ENCODE results near the gene TMEM256. TPM values are rescaled to one million over a fixed set of nuclear protein-coding genes. Genes with fewer than 3 reads are reported as not detected.

Gene TMEM256
- total RNA-seq, 1 experiment from 2014 or later = 151 TPM

DNA sequence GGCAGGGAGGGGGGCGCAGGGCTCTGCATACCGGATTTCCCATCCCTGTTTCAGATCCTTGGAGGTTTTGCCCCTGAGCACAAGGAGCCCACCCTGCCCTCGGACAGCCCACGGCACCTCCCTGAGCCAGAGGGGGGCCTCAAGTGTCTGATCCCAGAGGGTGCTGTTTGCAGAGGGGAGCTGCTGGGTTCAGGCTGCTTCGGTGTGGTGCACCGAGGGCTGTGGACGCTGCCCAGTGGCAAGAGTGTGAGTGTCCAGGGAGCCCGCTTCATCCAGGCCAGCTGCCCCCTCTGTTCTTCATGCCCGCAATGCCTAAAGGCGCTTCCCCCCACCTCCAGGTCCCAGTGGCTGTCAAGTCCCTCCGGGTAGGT lies 20.5 kb downstream of the TMEM256 start:
- no peak overlapping the region for H3K56ac ChIP-seq (ENCODE audit: insufficient read length, low read depth, low read length)
- Mint-ChIP-seq H3K4me1 (peaks cover 21 to 25% of the 10 kb centered on the region in 2 experiments), H3K36me3 (ENCODE audit: insufficient read depth in 1 of 3, low read depth in 3 of 3) (peaks cover 7 to 27% (median 26%) of the 10 kb centered on the region in 3 experiments; a peak in 6 of 7 replicates), H3K9me3 (peaks cover 5 to 7% of the 10 kb centered on the region in 2 experiments), H3K27me3 (ENCODE audit: low read depth) (peaks cover 48% of the 10 kb centered on the region), H3K27ac (no peak overlapping the region), H3K4me3 (peak overlapping the region in 1 of 2 experiments; percentile 28; a peak in 1 of 5 replicates)
- no peaks in the 10 kb centered on the region for H3K79me1 ChIP-seq (ENCODE audit: insufficient read depth, low read depth, low read length, poor library complexity, severe bottlenecking)
- H3K18ac ChIP-seq (ENCODE audit: insufficient read length, low read depth, low read length) = no peak overlapping the region
- H2BK120ac ChIP-seq (ENCODE audit: low read depth, low read length, poor library complexity, severe bottlenecking) = no peak overlapping the region
- no peak overlapping the region for H3K27ac ChIP-seq (ENCODE audit: insufficient read length, low read depth, low read length)
- H3K14ac ChIP-seq (ENCODE audit: insufficient read depth, low read length) = no peak overlapping the region; the same call in 1 of the 2 replicates
- no peaks in the 10 kb centered on the region for H3K4me1 ChIP-seq (ENCODE audit: insufficient read depth, low read length)
- no peaks in the 10 kb centered on the region for H3K79me2 ChIP-seq (ENCODE audit: insufficient read depth, low read length)
- H3K4me2 ChIP-seq (ENCODE audit: insufficient read depth, insufficient read length, low read length) = peak overlapping the region; percentile 57
- H2AK5ac ChIP-seq (ENCODE audit: insufficient read length, low read length) = no peak overlapping the region
- no peaks in the 10 kb centered on the region for H3K9me3 ChIP-seq (ENCODE audit: control insufficient read depth, low read depth, low read length)
- WGBS (ENCODE audit: extremely low coverage, insufficient read length, low lambda C conversion rate) = no CpG with 5 or more reads among the region's 11 CpGs
- H3K9ac ChIP-seq (ENCODE audit: extremely low read depth, insufficient read length, low read length) = no peak overlapping the region
- TF ChIP-seq, protein P1, sequence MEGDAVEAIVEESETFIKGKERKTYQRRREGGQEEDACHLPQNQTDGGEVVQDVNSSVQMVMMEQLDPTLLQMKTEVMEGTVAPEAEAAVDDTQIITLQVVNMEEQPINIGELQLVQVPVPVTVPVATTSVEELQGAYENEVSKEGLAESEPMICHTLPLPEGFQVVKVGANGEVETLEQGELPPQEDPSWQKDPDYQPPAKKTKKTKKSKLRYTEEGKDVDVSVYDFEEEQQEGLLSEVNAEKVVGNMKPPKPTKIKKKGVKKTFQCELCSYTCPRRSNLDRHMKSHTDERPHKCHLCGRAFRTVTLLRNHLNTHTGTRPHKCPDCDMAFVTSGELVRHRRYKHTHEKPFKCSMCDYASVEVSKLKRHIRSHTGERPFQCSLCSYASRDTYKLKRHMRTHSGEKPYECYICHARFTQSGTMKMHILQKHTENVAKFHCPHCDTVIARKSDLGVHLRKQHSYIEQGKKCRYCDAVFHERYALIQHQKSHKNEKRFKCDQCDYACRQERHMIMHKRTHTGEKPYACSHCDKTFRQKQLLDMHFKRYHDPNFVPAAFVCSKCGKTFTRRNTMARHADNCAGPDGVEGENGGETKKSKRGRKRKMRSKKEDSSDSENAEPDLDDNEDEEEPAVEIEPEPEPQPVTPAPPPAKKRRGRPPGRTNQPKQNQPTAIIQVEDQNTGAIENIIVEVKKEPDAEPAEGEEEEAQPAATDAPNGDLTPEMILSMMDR (conservative IDR thresholded peaks at IDR 0.05) = no peak
- no peak overlapping the region for H4K8ac ChIP-seq (replicated peaks; ENCODE audit: insufficient read length, low read depth, low read length)
- H2AFZ ChIP-seq (ENCODE audit: low read length) = no peak overlapping the region
- no peak overlapping the region for H3K4ac ChIP-seq (ENCODE audit: low read depth, low read length)
- H4K91ac ChIP-seq (ENCODE audit: insufficient read length, low read depth, low read length) = no peak overlapping the region
- peaks cover 17% of the 10 kb centered on the region for H3K23me2 ChIP-seq (ENCODE audit: insufficient read length, low read depth, low read length, poor library complexity, severe bottlenecking)
- no peak overlapping the region for H3T11ph ChIP-seq (ENCODE audit: low read length)
- no peak overlapping the region for H2BK5ac ChIP-seq (ENCODE audit: insufficient read length, low read length)
- H2BK20ac ChIP-seq (ENCODE audit: low read depth, low read length, poor library complexity, severe bottlenecking) = no peak overlapping the region
- no peak for DNase-seq
- peaks cover 11% of the 10 kb centered on the region; the same call in 1 of the 2 replicates for H3K27me3 ChIP-seq (ENCODE audit: insufficient read depth, low read length)
- H2BK15ac ChIP-seq (ENCODE audit: low read depth, low read length) = no peak overlapping the region
- H4K20me1 ChIP-seq (ENCODE audit: control insufficient read depth, insufficient read depth, insufficient read length) = no peaks in the 10 kb centered on the region
- no peak overlapping the region for H4K5ac ChIP-seq (ENCODE audit: insufficient read length, low read depth, low read length)
- H3K23ac ChIP-seq (ENCODE audit: insufficient read length, low read depth, low read length) = no peak overlapping the region
- no peak overlapping the region for H2BK12ac ChIP-seq (ENCODE audit: insufficient read length, low read depth, low read length)

Data from H9 (cell line).